SIG-M5 treated with dmso at 0.1 percent for 504 hours (cell line): ENCODE data around the gene EPN2.
"Not testable (repeated sequence)": the region's sequence is repeated elsewhere in the genome, so short reads cannot be mapped to it uniquely, and the experiment has no call there.

ENCODE experiments used
- DNase-seq: peaks from one replicate; lab custom pipeline; 2025; ENCODE audit not compliant: unreplicated experiment; lab: John Stamatoyannopoulos, UW

EPN2 gene

GRCh38 chr17:19343256-19343630, 106.1 kb downstream of the EPN2 start:
- DNase-seq: no peak

GRCh38 chr17:19343671-19344151, 106.5 kb downstream of the EPN2 start:
- no peak for DNase-seq

- no peak for DNase-seq
These were observed 107.3 kb downstream of the EPN2 start for GRCh38 chr17:19344311-19345066.

- no peak for DNase-seq
These were observed 107.9 kb downstream of the EPN2 start for GRCh38 chr17:19345067-19345460.

- DNase-seq: no peak
These were observed 108.6 kb downstream of the EPN2 start for GRCh38 chr17:19345486-19346350.

GRCh38 chr17:19346351-19347255, 109.4 kb downstream of the EPN2 start:
- DNase-seq: no peak

GRCh38 chr17:19347323-19348080, 110.3 kb downstream of the EPN2 start:
- no peak for DNase-seq

GRCh38 chr17:19348081-19348650, 111.0 kb downstream of the EPN2 start:
- DNase-seq: no peak

GRCh38 chr17:19348806-19349205, 111.6 kb downstream of the EPN2 start:
- DNase-seq: no peak

GRCh38 chr17:19353401-19353800, 116.2 kb downstream of the EPN2 start:
- not testable (repeated sequence) for DNase-seq

- no peak for DNase-seq
These were observed 117.6 kb downstream of the EPN2 start for GRCh38 chr17:19354748-19355147.

GRCh38 chr17:19357351-19357750, 120.2 kb downstream of the EPN2 start:
- DNase-seq: no peak

- no peak for DNase-seq
These were observed 120.6 kb downstream of the EPN2 start for GRCh38 chr17:19357761-19358160.

GRCh38 chr17:19359151-19359550, 122.0 kb downstream of the EPN2 start:
- no peak for DNase-seq

GRCh38 chr17:19359856-19360255, 122.7 kb downstream of the EPN2 start:
- no peak for DNase-seq

GRCh38 chr17:19360772-19361171, 123.6 kb downstream of the EPN2 start:
- no peak for DNase-seq

- peak; percentile 15 for DNase-seq
These were observed 124.2 kb downstream of the EPN2 start for GRCh38 chr17:19361326-19361725.

- DNase-seq: no peak
These were observed 124.7 kb downstream of the EPN2 start for GRCh38 chr17:19361944-19362276.

GRCh38 chr17:19362277-19363113, 125.3 kb downstream of the EPN2 start, which contains the start of gene B9D1:
Gene B9D1, minus strand, starts transcription at chr17:19362723. Its CDS starts 154 bp downstream, at chr17:19362569.
- DNase-seq: peak; percentile 85
